ENCODE measurements around the gene OSM. TPM values are rescaled to one million over a fixed set of nuclear protein-coding genes. Genes with fewer than 3 reads are reported as not detected.

The OSM gene
- total RNA-seq, 2 donors from 2014 or later: 15.5 to 38.7 TPM

DNA sequence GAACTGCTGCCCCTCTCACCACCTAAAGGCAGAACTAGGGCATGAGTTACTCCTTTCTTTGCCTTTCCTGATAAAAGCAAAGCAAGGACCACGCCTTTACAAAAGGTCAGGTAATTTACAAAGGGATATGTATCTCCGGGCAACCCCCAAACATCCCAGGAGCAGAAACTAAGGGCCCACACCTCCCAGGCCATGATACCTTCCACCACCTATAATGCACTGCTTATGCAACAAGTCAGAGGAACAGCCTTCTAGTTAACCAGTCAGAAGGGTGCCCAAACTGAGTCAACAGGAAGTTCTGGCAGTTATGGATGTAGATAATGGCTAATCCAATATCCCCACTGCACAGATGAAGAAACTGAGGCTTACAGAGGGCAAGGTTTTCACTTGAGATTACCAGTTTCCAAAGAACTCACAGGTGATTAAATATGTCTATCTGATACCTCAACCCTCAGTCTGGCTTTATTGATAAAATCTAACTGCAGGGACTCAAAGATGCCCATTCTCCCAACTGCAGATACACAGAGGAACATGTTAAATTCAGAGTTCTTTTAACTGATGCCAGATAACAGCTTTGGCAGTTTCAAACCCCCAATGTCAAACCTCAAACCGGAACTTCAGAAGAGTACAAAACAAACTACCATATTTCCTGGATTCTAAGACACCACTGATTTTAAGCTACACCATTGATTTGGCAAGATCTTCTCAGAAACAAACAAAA lies 39.4 kb upstream of the OSM start:
- DNase-seq (ENCODE audit: low spot score): no peak
- no peaks in the 10 kb centered on the region for H3K36me3 Mint-ChIP-seq
- H3K9me3 Mint-ChIP-seq: no peaks in the 10 kb centered on the region
- H3K4me1 Mint-ChIP-seq (ENCODE audit: low read depth in 2 of 2): peaks cover 84 to 88% of the 10 kb centered on the region in 2 donors
- no peaks in the 10 kb centered on the region for H3K27me3 Mint-ChIP-seq
- peak; percentile 75 to 76 for ATAC-seq
- peak overlapping the region; percentile 91 to 97 for H3K27ac Mint-ChIP-seq
- peak overlapping the region; percentile 83 for H3K4me3 Mint-ChIP-seq

DNA sequence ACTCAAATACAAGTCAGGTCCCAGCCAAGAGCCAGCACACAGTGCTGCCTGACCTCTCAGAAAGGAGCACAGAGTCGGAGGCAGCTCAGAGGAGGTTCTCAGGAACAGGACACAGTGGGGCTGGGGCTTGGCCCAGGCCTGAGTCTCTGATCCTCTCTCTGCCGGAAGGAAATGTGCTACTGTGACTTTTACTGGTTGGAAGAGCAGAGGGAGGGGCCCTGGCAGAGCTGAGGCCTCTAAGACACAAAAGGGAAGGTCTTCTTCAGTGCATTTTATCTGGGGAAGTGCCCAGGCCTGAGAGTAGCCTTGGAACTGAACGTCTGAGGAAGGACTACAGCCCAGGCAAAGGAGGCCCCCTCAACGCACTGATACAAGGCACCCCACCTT lies 38.9 kb upstream of the OSM start:
- ATAC-seq (peak; percentile 74 to 84), DNase-seq (ENCODE audit: low spot score) (no peak)
- Mint-ChIP-seq H3K27ac (peak overlapping the region; percentile 91 to 97), H3K4me3 (peak overlapping the region; percentile 83), H3K36me3 (no peaks in the 10 kb centered on the region), H3K9me3 (no peaks in the 10 kb centered on the region), H3K4me1 (ENCODE audit: low read depth in 2 of 2) (peaks cover 81 to 85% of the 10 kb centered on the region in 2 donors), H3K27me3 (no peaks in the 10 kb centered on the region)

DNA sequence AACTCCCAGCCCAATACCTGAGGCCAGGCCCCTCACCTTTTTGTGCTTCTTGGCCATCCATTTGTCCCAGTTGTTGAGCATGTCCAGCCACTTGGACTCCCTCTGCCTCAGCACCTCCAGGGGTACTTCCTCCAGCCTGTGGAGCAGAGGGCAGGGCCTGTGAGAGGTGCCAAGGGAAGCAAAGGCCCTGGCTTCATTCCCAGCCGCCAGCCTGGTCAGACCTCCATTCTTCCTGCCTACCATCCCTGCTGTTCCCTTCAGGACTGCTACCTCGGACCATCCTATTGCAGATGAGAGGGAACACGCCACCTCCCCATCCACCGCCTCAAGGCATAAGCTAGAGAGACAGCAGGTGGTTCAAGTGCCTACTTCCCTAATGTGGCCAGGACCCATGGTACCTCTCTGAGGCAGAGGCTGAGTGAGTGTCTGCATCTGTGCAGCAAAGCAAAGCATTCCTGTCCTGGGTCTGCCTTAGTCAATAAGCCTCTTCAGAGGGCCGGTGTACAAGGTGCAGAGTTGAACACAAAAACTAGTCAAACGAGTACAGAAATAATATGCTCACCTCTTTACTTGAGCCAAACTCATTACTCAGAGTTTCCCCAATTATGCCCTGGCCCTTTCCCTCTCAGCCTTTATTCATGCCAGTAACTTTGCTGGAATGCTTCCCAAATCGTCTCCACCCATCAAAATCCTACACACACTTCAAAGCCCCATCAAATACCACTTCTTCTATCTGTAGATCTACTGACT lies 38.0 kb upstream of the OSM start:
- ATAC-seq (no peak), DNase-seq (ENCODE audit: low spot score) (no peak)
- Mint-ChIP-seq H3K27ac (peak overlapping the region; percentile 91 to 97), H3K27me3 (no peaks in the 10 kb centered on the region), H3K4me1 (ENCODE audit: low read depth in 2 of 2) (peaks cover 73 to 76% of the 10 kb centered on the region in 2 donors), H3K36me3 (no peaks in the 10 kb centered on the region), H3K9me3 (no peaks in the 10 kb centered on the region), H3K4me3 (peak overlapping the region; percentile 83)

DNA sequence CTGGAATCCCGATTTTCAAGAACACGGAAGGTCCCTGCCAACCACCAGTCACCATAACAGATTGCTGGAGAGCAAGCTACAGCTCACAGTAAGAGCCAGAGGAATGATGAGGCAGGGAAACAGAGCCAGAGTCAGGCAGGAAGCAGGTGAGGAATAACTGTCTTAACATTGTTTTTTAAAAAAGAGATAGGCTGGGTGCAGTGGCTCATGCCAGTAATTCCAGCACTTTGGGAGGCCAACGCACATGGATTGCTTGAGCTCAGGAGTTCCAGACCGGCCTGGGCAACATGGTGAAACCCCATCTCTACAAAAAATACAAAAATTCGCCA lies 36.1 kb upstream of the OSM start:
- DNase-seq (ENCODE audit: low spot score) (no peak), ATAC-seq (no peak)
- peak overlapping the region; percentile 74 for H3K4me3 Mint-ChIP-seq
- no peaks in the 10 kb centered on the region for H3K36me3 Mint-ChIP-seq
- no peaks in the 10 kb centered on the region for H3K9me3 Mint-ChIP-seq
- peaks cover 61 to 63% of the 10 kb centered on the region in 2 donors for H3K4me1 Mint-ChIP-seq (ENCODE audit: low read depth in 2 of 2)
- H3K27ac Mint-ChIP-seq: peak overlapping the region; percentile 91 to 97
- no peaks in the 10 kb centered on the region for H3K27me3 Mint-ChIP-seq

DNA sequence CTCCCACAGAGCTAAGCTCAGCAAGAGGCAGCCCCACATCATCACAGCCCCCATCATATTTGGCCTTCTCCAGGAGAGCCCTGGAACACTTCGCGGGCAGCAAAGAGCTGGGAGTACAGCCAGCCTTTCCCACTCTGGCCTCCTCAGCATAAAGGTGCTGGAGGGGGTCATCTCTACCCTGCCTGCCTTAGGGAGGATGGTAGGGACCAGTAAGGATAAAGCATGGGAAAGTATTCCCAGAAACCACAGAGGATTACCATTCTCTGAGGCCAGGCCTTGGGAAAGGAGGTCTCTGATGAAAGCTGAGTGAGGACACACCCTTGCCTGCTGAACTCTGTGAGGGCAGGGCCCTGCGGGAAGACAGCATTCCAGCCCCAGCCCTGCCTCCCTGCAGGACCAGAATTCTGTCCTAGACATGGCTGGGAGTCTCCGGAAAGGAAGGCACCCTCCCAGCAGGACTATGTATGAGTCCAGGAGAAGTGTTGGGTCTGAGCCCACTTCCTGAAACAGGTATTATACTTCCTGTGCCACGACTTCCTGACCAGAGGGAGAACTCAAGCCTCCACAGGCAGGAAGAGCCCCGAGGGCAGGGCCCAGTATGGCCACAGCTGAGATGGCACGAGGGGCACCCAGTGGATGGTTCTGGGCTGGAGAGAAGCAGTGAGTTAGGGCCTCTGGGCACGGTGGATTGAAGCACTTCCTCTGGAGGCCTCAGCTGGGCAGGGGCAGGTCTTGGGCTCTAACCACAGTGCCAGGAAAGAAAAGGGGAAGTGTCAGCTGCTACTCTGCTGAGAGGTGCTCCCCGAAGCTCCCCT lies 35.6 kb upstream of the OSM start:
- peak overlapping the region; percentile 91 to 97 for H3K27ac Mint-ChIP-seq
- no peaks in the 10 kb centered on the region for H3K9me3 Mint-ChIP-seq
- peak overlapping the region; percentile 74 for H3K4me3 Mint-ChIP-seq
- ATAC-seq (peak; percentile 1 to 17), DNase-seq (ENCODE audit: low spot score) (no peak)
- H3K27me3 Mint-ChIP-seq: no peaks in the 10 kb centered on the region
- peaks cover 57 to 58% of the 10 kb centered on the region in 2 donors for H3K4me1 Mint-ChIP-seq (ENCODE audit: low read depth in 2 of 2)
- no peaks in the 10 kb centered on the region for H3K36me3 Mint-ChIP-seq

DNA sequence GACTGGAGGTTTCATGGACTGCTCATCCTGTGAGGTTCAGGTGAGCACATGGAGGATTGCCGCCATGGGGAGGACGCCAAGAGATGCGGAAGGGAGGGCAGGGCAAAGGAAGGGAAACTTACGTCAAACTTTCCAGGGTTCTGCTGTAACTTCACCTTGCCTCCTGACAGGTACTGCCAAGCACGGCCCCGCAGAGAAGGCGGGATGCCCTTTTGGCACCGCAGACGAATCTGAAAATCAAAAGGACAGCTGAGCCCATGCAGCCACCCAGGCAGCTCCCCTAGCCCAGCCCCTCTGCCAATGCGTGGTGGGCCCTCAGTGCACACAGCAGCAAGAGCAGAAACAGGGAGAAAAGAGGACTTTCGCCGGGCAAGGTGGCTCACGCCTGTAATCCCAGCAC lies 32.7 kb upstream of the OSM start:
- Mint-ChIP-seq H3K9me3 (no peaks in the 10 kb centered on the region), H3K4me3 (no peak overlapping the region), H3K36me3 (no peaks in the 10 kb centered on the region), H3K27me3 (no peaks in the 10 kb centered on the region), H3K27ac (no peak overlapping the region), H3K4me1 (ENCODE audit: low read depth in 2 of 2) (peaks cover 29% of the 10 kb centered on the region in 2 donors)
- DNase-seq (ENCODE audit: low spot score) (no peak), ATAC-seq (no peak)

DNA sequence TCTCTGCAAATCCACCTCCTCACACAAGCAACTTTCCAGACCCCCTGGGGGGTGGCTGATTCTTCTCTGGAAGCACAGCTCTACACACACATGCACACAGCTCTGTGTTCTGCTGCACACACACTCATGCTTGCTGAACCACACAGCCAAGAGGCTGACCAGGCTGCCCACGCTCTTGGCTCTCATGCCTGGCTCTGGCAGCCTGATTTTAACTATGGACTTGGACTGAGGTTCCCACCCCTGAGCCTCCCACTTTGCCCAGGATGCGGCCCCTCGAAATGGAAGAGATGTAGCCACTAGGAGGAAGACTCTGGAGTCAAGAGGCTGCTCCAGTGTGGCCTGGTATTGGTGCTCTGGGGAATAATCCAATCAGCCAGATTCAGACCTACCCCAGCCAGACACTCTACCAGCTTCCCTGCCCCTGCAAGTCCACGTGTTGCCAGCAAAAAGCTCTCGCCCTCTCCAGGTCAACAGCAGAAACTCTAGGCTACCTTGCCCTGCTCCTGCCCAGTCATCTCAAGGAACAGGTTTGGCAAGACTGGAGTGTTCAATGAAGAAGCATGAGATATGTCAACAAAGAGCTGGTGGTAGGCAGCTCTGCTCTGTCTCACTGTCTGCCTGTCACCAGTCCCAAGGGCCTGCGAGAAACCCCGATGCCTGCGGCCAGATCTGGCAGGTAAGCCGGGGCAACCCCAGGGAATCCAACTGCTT lies 31.5 kb upstream of the OSM start:
- Mint-ChIP-seq H3K9me3 (no peaks in the 10 kb centered on the region), H3K27ac (peak overlapping the region in 1 of 2 donors; percentile 8), H3K4me1 (ENCODE audit: low read depth in 2 of 2) (peaks cover 19 to 20% of the 10 kb centered on the region in 2 donors), H3K27me3 (no peaks in the 10 kb centered on the region), H3K36me3 (no peaks in the 10 kb centered on the region), H3K4me3 (no peak overlapping the region)
- ATAC-seq (no peak), DNase-seq (ENCODE audit: low spot score) (no peak)

DNA sequence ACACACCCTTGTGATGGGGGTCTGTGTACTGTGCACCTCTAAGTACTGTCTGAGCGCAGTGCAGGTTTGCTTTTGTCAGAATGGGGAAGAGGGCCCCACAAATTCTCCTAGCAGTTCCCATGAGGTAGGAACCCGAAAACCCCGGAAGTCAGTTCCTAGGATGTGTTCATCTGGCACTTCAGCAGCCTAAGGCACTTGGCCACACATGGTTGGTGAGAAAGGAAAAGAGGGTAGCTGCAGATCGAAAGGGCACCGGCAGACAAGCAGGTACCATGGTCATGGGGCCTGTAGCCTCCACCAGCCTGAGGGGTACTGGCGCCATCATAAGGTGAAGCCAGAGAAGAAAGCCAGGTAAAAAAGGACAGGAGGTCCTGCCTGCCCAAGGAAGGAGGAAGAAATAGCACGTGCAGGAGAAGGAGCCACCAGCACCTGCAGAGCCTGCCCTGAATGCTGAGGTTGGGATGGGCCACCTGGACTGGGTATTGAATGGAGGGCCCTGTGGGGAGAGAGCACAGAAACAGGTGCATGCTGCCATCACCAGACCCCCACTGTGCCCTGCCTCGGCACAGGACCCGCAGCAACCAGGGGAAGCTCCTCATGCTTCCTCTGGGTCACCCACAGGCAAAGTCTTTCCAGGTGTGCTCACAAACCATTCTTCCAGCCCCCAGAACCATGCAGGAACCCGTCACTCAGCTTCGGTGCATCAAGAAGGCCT lies 30.8 kb upstream of the OSM start:
- Mint-ChIP-seq H3K4me3 (no peak overlapping the region), H3K27ac (peak overlapping the region in 1 of 2 donors; percentile 6), H3K9me3 (no peaks in the 10 kb centered on the region), H3K4me1 (ENCODE audit: low read depth in 2 of 2) (peaks cover 12 to 13% of the 10 kb centered on the region in 2 donors), H3K27me3 (no peaks in the 10 kb centered on the region), H3K36me3 (no peaks in the 10 kb centered on the region)
- DNase-seq (ENCODE audit: low spot score) (no peak), ATAC-seq (no peak)

DNA sequence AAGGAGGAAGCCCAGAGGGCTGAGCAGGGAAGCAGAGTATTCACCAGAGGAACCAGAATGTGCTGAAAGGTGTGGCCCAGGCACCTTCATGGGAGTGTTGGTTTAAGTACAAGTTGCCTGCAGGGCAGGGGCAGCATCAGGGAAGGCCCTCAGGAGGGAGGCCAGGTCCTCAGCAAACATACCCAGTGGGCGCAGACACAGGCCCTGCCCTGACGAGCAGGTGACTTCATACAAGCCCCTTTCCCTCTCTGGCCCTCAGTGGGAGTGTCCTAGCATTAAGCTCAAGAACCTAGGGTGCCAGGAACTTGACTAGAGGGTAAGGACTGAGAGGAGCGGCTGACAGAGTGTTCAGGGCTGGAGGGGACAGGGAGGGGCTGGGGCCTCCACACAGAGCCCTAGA lies 30.2 kb upstream of the OSM start:
- Mint-ChIP-seq H3K36me3 (no peaks in the 10 kb centered on the region), H3K9me3 (no peaks in the 10 kb centered on the region), H3K4me3 (no peak overlapping the region), H3K27ac (peak overlapping the region in 1 of 2 donors; percentile 6), H3K27me3 (no peaks in the 10 kb centered on the region), H3K4me1 (ENCODE audit: low read depth in 2 of 2) (peaks cover 8 to 9% of the 10 kb centered on the region in 2 donors)
- DNase-seq (ENCODE audit: low spot score) (no peak), ATAC-seq (no peak)

DNA sequence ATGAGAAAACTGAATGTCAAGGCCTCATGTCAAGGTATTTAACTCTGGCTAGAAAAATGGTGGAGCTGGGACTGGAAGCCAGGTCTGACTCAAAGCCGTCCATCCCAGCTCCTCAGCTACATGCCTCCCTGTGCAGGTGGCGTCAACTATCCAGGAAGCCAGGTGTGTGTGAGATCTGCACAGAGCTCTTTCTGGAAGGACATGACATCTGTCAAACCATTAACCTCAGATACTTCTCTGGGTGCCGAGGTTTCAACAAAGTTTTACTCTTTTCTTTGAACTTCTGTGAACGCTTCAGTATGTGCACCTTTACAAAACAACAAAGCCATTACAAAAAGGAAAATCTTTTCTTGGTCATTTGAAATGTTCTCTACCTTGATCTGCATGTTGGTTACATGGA lies 29.7 kb upstream of the OSM start:
- Mint-ChIP-seq H3K4me3 (no peak overlapping the region), H3K27ac (peak overlapping the region in 1 of 2 donors; percentile 6), H3K4me1 (ENCODE audit: low read depth in 2 of 2) (peaks cover 4 to 5% of the 10 kb centered on the region in 2 donors), H3K36me3 (no peaks in the 10 kb centered on the region), H3K9me3 (no peaks in the 10 kb centered on the region), H3K27me3 (no peaks in the 10 kb centered on the region)
- no peak for DNase-seq (ENCODE audit: low spot score)
- ATAC-seq: no peak

DNA sequence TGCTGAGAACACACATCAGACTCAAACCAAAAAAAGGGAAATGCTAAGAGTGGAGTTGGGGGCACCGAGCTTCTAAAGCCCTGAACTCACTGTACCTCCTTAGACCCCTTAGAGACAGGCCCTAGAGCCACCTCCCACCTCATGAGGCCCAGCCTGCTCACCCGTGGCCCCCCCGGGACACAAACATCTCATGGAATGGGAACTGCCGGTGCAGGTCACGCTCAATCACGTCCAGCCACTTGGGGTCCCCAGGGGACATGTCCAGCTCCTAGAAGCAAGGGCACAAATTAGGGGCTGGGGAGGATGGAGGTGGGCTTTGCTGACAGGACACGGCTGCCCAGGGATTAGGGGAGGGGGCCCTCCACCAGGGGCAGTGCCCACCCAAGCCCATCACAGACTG lies 28.9 kb upstream of the OSM start:
- no peaks in the 10 kb centered on the region for H3K9me3 Mint-ChIP-seq
- H3K4me3 Mint-ChIP-seq: no peak overlapping the region
- no peak for ATAC-seq
- H3K4me1 Mint-ChIP-seq (ENCODE audit: low read depth in 2 of 2): peaks cover 0 to under 1% of the 10 kb centered on the region in 2 donors
- no peak for DNase-seq (ENCODE audit: low spot score)
- H3K27me3 Mint-ChIP-seq: no peaks in the 10 kb centered on the region
- no peak overlapping the region for H3K27ac Mint-ChIP-seq
- no peaks in the 10 kb centered on the region for H3K36me3 Mint-ChIP-seq

DNA sequence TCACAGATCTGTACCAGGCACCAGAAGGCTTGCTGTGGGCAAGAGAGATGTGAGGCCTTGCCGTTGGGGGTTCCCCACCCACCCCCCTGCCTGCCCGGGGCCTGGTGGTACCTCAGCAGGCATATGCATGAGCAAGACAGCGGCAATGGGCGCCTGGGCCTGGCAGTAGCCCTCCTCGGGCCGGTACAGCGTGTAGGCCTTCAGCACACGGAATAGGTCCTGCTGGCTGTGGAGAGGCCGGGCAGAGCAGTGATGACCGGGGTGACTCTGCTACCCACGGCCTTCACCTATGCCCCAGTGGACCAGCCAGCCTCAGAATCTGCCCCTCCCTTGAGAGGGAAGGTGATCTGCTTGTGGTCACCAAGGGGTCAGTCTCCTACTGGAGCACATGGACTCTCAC lies 28.2 kb upstream of the OSM start:
- H3K36me3 Mint-ChIP-seq: no peaks in the 10 kb centered on the region
- H3K4me3 Mint-ChIP-seq: no peak overlapping the region
- H3K4me1 Mint-ChIP-seq (ENCODE audit: low read depth in 2 of 2): peaks cover 3 to 8% of the 10 kb centered on the region in 2 donors
- H3K27me3 Mint-ChIP-seq: no peaks in the 10 kb centered on the region
- no peak for DNase-seq (ENCODE audit: low spot score)
- no peaks in the 10 kb centered on the region for H3K9me3 Mint-ChIP-seq
- ATAC-seq: no peak
- no peak overlapping the region for H3K27ac Mint-ChIP-seq

DNA sequence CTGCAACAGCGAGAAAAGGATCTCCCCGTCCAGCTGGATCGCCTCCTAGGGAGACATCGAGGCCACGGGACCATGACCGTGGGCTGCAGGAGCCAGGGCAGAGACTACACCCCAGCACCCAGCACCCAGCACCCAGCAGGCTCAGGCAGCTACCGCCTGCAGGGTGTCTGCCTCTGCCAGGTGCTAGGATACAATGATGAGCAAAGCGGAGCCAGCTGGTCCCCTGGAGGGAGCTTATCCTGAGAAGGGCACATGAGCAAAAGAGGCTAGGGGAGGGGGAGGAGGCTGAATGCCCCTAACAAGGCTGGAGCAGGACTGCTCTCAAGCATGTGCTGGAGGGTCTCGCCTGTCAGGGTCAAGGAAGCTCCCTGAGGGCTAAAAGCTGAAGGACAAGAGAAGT lies 27.4 kb upstream of the OSM start:
- DNase-seq (ENCODE audit: low spot score): no peak
- H3K4me3 Mint-ChIP-seq: no peak overlapping the region
- no peak for ATAC-seq
- no peaks in the 10 kb centered on the region for H3K9me3 Mint-ChIP-seq
- H3K27me3 Mint-ChIP-seq: no peaks in the 10 kb centered on the region
- no peaks in the 10 kb centered on the region for H3K36me3 Mint-ChIP-seq
- peaks cover 3 to 9% of the 10 kb centered on the region in 2 donors for H3K4me1 Mint-ChIP-seq (ENCODE audit: low read depth in 2 of 2)
- no peak overlapping the region for H3K27ac Mint-ChIP-seq

Data from natural killer cell treated with Interleukin-12 subunit alpha and Interleukin-12 subunit beta and Interleukin-15 and Interleukin-18, amount 100 ng/mL, for 72 hours (primary cell).